Peyer's patch (tissue), 4 donors: ENCODE results near the gene EFCAB8.

ENCODE experiments used
- CTCF ChIP-seq, 6 experiments: fragments of 450-650 bp in 4 of 6; fragments of 200-600 bp in 2 of 6; sonication (generic) in 1 of 6; IDR thresholded peaks; one replicate each; pipeline ENCODE4 v1.5.1; 2017 to 2019; ENCODE audit warnings: antibody characterized with exemption in 6 of 6, mild to moderate bottlenecking in 3 of 6, moderate library complexity in 1 of 6
- POLR2A ChIP-seq, 2 donors: fragments of 450-650 bp; IDR thresholded peaks; one replicate each; pipeline ENCODE4 v1.5.1; 2017; ENCODE audit warnings: antibody characterized with exemption in 2 of 2, mild to moderate bottlenecking in 2 of 2, moderate library complexity in 2 of 2

DNA sequence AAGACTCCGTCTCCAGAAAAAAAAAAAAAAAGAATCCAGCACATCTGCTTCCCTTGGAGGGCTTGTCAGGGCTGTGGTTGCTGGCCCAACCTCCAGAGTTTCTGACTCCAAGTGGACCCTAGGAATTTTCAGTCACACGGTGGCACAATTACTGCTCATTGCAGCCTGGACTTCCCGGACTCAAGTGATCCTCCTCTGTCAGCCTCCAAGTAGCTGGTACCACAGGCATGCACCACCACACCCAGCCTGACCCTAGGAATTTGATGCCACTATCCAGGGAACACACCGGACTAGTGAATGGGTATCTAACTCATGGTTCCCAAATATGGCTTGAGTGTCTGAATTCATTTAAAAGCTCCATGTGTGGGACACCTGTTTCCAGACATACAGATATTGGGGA, 48.8 kb upstream of the EFCAB8 start:
- no peak for TF ChIP-seq CTCF (IDR thresholded peaks at IDR 0.05)
- TF ChIP-seq POLR2A (IDR thresholded peaks at IDR 0.05), result no peak
